ENCODE data around the gene ADAMTS8.

The ADAMTS8 gene, protein sequence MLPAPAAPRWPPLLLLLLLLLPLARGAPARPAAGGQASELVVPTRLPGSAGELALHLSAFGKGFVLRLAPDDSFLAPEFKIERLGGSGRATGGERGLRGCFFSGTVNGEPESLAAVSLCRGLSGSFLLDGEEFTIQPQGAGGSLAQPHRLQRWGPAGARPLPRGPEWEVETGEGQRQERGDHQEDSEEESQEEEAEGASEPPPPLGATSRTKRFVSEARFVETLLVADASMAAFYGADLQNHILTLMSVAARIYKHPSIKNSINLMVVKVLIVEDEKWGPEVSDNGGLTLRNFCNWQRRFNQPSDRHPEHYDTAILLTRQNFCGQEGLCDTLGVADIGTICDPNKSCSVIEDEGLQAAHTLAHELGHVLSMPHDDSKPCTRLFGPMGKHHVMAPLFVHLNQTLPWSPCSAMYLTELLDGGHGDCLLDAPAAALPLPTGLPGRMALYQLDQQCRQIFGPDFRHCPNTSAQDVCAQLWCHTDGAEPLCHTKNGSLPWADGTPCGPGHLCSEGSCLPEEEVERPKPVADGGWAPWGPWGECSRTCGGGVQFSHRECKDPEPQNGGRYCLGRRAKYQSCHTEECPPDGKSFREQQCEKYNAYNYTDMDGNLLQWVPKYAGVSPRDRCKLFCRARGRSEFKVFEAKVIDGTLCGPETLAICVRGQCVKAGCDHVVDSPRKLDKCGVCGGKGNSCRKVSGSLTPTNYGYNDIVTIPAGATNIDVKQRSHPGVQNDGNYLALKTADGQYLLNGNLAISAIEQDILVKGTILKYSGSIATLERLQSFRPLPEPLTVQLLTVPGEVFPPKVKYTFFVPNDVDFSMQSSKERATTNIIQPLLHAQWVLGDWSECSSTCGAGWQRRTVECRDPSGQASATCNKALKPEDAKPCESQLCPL

DNA sequence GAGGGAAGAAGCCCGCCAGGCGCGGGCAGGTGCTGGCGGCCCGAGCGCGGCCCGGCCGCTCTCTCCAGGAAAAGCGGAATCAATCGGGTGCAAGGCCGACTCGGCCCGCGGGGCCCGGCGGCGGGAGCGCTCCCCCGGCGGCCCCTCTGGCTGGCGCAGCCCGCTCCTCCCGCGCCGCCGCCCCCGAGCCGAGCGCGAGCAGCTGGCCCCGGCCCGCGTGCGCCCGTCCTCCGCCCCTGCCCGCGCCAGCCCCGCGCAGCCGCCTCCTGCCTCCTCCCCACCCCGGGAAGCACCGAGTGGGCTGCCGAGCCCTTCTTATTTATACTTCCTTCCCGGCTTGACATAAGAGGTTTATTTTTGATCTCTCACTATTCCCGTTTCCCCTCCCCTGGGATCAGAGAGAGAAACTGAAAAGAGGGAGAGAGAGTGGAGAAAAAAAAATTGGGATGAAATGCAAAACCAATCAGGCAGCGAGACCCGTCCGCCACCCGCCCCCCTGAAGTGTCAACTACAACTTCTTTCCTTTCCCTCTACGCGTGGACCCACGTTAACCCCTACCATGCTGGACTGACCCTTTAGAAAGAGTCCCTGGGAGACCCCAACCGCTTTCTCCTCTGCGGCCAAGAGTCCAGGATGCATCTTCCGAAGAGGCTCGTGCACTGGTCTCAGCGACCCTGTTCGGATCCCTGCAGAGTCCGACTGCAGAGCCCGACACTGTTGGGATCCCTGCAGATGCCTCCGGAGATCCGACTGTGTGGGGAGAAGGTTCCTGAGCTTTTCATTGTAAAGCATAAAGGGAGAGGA, at the start of gene ADAMTS8:
Gene ADAMTS8 (minus strand): TSS at position 294 of the 804 bp plus-strand sequence. CDS start 323 bp downstream, outside the sequence.
- DNase-seq = no peak

DNA sequence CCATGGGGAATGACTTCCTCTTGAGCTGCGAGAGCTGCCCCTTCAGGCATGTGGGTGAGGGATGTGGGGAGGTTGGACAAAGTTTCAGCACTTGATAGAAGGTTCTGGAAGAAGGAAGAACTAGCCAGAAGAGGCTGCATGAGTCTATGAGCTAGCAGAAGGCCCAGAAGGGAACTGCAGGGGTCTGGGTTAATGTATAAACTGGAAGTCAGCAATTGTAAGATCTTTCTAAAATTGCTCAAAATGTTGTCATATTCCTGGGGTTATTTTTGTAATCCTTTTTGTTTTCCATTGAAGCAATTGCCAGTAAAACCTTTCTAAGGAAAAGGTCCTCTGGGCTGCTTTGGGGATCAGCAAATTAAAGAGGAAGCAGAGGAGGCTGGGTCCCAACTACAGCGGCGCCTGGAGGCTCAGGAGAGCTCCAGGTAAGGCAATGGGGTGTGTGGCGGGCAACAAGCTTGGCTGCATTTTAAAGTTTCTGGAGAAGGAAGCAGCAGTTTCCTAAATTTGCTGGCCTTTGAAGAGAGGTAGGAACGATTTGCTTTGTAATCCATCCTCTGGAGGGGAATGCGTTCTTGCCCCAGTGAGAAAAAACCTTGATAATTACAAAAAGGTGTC, 49.3 kb upstream of the ADAMTS8 start:
- DNase-seq = no peak

DNA sequence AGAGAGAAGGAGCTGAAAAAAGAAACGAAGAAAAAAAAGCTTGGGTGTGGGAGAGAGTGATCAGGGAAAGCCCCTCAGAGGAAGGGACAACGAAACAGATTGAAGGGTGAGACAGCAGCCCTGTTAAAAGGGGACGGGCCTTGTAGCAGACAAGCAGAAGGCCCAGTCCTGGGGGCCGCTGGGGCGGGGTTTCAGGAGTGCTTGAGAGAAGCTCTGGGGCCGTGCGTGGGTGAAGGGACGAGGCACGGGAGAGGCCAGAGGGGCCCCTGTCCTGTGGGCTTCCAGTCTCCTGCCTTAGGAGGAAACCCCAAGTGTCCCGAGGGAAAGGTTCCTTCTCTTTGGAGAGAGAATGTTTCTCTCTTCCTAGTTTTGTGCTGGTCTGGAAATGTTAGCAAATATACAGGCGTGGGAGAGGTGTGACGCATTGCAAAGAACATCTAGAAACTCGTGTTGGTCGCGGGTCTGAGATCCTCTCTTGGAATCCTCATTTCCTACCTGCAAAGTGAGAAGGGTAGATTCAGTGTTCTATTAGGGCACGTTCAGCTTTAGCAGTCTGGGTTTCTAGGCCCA, 48.6 kb upstream of the ADAMTS8 start:
- no peak for DNase-seq

DNA sequence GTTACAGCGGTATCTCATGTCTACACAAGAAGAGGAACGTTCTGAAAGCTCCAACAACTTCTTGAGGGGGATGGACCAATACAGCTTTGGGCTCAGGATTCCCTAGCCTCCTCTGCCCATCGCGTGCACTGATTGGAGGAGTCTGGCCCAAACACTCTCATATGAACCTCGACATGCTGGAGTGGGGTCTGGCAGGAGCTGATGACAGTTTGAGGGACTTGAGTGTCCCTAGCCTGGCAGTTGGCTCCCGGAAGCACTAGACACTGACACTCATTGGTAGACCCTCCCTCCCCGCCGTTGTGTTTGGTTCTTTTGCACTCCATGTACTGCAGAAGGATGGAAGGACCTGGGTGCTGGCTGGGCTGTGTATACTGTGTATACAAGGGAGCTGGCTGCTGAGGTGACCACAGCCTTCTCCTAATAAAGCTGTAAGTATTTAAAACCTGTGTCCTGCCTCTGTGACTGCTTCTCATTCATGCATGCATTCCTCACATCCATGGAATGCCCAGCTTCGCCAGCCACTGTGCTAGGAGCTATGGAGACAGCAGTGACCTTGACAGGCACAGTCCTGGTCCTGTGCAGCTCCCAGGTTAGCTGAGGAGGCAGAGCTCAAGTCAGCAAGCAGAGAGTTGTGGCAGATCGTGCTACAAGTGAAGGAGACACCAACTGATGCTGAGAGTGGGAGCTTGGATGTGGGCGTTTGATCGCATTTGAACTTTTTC, 48.0 kb upstream of the ADAMTS8 start:
- no peak for DNase-seq

DNA sequence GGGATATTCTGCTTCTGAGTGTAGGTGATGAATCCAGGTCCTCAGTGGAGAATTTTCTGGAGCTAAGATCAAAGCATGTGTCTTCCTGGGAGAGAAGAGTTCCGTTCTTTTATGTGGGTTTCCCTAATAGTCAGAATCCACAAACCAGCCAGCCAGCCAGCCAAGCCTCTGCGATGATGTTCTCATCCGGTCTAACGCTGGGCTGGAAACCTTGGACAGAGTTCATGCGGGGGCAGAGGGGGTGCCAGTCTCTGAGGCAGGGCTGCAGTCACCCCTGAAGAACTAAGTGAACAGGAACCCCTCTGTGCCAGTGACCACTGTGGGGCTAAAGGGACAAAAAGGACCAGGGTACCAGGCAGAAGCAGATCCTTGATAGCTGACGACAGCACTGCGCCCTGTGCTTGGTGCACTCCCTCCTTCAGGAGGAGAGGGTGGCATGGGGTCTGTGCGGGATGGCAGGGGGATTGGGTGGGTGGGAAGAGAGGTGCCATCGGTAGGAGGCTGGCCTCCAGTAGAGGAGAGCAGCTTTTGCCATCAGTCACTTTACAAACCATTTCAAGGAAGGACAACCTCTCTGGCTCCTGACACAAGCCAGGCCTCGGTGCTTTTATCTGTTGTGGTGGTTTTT, 47.1 kb upstream of the ADAMTS8 start:
- no peak for DNase-seq

DNA sequence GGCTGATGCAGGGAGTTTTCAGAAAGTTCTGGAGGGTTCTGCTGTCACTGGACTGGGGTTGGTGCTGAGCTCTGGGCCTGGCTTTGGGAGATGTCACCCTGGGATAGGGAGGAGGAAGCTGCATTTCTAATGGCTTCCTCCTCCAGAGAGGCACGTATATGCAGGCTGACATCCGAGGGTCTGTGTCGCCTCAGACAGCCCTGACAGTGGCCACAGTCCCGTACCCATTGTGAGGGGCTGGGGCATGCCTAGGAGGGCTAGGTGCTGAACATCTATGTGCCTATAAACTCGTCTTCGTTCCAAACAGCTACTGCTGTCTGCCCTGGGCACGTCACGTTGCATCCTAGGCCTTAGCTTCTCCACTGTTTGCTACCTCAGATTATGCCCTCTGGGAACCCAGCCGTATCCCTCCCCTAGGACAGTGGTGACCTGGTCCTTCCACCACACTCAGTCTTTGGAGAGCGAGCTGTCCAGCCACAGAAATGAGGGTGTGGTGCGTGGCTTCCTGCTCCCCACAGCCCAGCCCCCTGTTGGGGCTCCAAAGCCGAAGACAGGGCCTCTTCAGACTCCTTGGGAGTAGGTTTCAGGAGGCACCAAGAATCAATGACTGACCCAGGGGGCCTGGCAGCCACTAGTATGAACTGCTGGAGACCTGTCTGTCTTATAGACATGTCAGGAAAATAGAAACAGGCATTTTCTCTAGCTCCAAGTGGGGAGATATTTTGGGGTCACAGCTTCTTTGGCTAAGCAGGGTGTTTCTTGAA, 46.4 kb upstream of the ADAMTS8 start:
- DNase-seq = no peak

DNA sequence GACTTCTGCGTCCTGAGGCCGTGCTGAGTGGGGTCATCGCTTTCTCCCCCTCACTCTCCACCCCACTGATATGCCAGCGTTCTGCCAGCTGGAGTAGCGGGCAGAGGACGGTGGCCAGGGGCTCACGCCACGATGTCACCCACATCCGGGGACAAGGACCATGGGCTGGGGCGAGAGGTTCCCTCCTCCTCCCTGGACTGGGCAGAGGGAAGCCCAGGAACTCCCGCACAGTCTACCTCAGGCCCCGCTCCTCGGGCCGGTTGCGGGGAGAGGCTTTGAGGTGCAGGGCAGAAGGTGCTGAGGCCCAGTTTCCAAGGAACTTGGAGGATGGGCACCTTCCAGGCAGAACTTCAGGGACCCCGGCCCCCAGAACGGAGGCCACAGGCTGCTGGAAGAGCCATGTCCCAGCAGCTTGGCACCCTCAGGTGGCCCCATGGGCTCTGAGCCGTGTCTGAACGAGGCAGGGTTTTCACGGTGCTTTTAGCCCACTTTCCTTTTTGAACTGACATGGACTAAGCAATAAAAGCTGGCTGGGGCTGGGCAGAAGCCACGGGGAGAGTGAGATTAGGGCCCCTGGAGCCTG, 45.5 kb upstream of the ADAMTS8 start:
- DNase-seq = no peak

DNA sequence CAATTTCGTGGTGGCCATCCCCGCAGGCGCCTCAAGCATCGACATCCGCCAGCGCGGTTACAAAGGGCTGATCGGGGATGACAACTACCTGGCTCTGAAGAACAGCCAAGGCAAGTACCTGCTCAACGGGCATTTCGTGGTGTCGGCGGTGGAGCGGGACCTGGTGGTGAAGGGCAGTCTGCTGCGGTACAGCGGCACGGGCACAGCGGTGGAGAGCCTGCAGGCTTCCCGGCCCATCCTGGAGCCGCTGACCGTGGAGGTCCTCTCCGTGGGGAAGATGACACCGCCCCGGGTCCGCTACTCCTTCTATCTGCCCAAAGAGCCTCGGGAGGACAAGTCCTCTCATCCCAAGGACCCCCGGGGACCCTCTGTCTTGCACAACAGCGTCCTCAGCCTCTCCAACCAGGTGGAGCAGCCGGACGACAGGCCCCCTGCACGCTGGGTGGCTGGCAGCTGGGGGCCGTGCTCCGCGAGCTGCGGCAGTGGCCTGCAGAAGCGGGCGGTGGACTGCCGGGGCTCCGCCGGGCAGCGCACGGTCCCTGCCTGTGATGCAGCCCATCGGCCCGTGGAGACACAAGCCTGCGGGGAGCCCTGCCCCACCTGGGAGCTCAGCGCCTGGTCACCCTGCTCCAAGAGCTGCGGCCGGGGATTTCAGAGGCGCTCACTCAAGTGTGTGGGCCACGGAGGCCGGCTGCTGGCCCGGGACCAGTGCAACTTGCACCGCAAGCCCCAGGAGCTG, 44.8 kb upstream of the ADAMTS8 start:
- DNase-seq = no peak

DNA sequence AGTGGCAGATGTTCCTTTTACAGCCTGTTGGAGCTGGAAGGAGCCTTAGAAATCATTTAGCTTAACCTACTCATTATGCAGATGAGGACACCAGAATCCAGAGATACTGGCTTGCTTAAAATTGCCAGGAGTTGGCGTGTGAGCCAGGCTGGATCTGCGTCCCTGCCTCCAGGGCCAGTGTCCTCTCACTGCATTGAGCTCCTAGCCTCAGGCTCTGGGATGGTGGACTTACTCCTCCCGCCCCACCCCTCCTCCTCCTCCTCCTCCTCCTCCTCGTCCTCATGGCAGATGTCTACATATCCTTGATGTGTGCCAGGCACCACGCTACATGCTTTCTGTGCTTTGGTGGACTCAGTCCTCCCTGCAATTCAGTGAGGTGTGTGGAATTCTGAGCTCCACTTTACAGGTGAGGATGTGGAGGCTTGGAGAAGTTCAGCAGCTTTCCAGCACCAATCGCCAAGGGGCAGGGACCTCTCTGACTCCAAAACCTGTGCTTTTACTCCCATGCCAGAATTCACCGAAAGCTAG, 44.1 kb upstream of the ADAMTS8 start:
- DNase-seq = no peak

DNA sequence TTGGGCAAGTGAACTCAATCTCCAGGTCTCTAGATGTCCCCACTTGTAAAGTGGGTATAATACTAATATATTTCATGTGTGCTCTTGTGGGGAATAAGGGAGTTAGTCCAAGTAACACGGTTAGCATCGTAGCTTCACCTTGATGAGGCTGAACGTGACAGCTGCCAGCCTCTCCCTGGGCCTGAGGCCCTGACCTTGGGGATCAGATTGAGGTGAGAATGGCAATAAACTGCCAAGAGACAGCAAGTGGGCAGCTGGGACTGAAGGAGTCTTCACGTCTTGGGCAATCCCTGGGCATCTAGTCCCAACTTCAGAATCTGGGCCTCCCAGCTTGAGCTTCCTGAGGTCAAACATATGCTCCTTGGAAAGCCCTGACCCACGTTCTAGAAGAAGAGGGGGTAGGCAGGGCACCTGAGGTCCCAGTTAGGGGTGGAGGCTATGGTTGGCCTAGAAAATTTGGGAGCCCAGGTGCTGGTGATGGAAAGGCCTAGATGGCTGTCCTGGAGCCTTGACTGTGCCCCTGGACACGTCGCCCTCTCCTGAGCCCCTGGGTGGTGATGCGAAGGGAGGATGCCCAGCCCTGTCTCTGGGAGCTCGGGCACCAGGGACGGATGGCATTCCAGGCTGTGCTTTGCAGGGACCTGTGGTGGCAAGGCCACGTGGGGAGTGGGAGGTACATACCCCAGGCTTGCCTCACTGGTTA, 43.5 kb upstream of the ADAMTS8 start:
- no peak for DNase-seq

DNA sequence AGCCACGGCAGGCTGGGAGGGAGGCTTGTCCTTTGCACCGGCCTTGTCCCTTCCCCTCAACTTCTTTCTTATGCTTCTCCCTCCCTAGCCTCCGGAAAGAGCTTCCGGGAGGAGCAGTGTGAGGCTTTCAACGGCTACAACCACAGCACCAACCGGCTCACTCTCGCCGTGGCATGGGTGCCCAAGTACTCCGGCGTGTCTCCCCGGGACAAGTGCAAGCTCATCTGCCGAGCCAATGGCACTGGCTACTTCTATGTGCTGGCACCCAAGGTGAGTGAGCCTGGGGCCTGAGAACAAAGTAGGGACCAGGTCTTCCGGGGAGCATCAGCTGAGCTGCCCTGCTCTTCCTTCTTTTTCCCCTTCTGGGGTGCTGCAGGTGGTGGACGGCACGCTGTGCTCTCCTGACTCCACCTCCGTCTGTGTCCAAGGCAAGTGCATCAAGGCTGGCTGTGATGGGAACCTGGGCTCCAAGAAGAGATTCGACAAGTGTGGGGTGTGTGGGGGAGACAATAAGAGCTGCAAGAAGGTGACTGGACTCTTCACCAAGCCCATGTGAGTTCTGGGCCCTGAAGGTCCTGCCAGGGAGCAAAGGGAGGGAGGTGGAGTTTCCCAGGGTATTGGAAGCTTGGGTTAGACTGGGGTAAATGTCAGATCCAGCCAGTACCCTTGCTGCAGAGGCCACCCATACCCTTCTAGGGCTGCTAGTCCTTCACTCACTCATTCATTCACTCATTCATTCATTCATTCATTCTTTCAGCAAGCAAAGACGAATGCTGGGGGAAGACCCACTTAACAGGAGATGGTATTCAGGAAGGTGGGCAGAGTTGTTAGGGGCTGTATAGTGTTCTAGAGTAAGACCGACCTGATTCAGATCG, 42.7 kb upstream of the ADAMTS8 start:
- DNase-seq = no peak

DNA sequence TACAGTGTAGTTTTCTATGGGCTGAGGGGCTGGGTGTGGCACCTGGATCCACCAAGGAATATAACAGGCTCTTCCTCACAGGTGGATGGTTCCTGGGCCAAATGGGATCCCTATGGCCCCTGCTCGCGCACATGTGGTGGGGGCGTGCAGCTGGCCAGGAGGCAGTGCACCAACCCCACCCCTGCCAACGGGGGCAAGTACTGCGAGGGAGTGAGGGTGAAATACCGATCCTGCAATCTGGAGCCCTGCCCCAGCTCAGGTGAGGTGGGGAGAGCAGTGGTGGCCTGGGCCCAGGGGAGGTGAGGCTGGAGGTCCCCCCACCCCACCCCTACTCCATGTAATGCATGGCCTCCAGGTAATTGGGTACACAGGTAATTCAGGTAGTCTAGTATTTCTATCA, 40.8 kb upstream of the ADAMTS8 start:
- no peak for DNase-seq

DNA sequence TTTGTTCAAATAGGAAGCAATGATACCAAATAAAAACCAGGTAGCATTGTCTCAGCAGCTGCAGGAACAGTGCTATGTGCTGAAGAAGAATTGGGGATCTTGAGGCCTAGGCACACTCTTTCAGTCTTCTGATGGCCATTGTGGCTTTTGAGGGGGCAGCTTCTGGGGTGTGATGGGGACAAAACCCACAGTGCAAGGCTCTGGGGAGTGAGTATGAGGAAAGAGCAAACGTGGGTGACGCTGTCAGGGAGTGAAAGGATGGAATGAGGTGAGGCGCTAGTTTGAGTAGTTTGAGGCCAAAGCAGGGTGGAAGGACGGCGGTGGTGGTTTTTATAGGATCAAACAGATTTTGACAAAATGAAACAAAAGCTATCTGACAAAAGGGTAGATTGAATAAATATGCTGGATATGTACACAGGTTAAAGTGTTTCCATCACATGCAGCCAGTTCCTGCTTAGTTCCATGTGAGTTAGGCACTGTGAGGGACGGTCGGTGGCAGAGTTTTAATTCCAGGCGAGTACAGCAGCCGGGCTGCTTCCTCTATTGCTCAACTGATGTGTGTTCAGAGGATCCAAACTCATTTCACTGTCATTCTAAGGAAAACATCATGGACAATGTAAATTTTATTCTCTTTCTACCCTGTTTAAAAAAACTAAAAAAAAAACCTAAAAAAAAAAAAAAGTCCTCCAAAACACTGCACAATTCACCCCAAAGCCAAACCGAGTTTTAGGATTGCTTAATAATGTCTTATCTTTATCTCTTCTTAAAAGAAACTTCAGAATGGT, 38.9 kb upstream of the ADAMTS8 start:
- no peak for DNase-seq

DNA sequence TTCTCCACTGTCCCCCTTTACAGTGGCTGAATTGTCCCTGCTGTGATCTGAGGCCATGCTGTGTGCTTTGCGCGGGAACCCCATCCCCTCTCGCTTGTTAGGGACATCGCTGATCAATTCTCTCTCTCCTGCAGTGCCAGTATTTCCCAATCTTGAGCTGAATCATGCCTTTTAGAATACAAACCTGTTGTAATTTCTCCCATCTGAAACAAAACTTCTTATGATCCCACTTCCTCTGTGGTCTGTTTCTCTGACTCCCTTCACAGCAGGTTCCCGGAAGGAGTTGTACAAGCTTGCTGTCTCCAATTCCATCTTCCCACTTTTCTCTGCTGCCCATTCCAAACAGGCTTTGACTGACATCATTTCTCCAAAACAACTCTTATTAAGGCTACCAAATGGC, 36.9 kb upstream of the ADAMTS8 start:
- DNase-seq = no peak

DNA sequence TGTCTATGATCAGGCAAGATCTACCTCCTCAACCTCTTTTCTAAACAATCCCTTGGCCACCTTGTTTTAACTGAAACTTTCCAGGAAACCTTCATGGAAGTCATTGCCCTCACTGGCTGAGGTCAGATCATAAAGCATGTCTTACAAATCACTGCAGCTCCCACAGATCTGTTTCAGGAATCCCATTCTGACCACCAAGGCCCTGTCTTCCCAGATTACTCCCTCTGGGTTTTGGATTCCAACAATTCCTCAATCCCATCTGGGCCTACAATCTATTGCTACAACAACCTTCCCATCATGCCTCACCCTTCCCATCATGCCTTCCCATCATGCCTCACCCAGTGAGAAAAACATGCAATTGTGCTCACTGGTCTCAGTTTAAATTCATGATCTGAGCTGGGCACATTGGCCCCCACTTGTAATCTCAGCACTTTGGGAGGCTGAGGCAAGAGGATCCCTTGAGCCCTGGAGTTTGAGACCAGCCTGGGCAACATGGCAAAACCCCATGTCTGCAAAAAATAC, 35.9 kb upstream of the ADAMTS8 start:
- DNase-seq = no peak

DNA sequence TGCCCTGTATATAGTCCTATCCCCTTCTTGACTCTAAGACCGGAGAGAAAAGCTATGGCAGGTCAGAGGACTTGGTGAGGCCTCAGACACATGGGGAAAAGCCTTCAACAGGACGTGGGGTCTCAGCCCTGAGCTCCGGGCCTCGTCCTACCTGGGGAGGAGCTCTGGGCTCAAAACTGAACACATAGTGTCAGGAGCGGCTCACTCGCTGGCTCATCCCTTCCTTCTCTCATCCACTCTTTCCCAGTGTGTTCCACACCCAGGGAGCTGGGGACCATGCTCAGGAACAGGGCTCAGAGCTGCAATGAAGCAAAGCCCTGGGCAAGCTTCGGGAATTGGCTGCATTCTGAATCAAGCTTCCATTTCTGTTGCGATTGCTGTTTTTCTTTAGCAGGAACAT, 34.5 kb upstream of the ADAMTS8 start:
- DNase-seq = no peak
